ENCODE data around the gene PROK1.

- no peak for TF ChIP-seq NRF1 (IDR thresholded peaks at IDR 0.05; ENCODE audit: low read depth, low read length)
- no peak for TF ChIP-seq SIN3A (IDR thresholded peaks at IDR 0.05; ENCODE audit: borderline replicate concordance, low read depth, low read length)
- no peak for TF ChIP-seq CTCF (IDR thresholded peaks at IDR 0.05)
- TF ChIP-seq ZBTB33 (IDR thresholded peaks at IDR 0.05; ENCODE audit: borderline replicate concordance, low read depth), result no peak
- TF ChIP-seq POLR2AphosphoS5 (IDR thresholded peaks at IDR 0.05; ENCODE audit: low read depth, low read length), result no peak
Observed at GRCh38 chr1:110462093-110462492, 11.1 kb downstream of the PROK1 start.
